NCI-H1105 (cell line): ENCODE data around the gene PRR5L.

Experiments
- DNase-seq: peaks from one replicate; lab custom pipeline; 2025; lab: John Stamatoyannopoulos, UW

The PRR5L gene

GRCh38 chr11:36376888-36377758, 81.0 kb downstream of the PRR5L start:
- peak; percentile 1 for DNase-seq

GRCh38 chr11:36377759-36378564, 81.9 kb downstream of the PRR5L start:
- DNase-seq, result no peak

DNA sequence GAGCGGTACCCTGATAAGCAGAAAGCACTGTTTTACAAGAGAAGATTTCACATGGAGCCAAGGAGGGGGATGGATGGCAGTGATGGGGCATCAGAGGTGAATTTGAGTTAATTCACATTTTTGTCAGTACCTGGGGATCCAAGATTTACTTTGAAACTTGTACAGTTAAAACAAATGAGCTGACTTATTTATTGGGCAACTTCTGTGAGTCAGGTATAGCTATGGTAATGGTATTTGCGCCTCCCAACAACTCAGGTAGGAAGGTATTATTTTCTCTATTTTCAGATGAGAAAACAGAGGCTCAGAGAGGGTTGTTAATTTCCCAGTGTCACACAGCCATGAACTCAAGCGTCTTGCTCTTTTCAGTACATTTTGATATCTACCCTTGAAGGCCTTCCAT, 83.6 kb downstream of the PRR5L start:
- DNase-seq, result no peak

GRCh38 chr11:36380296-36381014, 84.4 kb downstream of the PRR5L start:
- no peak for DNase-seq

DNA sequence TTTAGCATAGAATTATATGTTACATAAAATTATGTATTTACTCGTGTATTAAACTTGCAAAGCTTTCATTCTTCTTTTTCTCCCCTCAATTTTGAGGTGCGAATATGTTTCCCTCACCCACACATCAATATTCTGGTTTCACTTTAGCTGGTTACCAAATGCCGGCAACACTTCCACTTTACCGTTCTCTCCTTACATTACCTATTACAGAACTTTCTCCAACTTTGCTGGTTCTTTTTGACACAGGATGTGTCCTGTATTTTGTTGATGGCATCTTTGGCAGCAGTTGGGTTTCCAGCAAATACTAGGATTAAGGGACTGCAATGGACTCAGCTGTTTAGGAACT, 84.9 kb downstream of the PRR5L start:
- no peak for DNase-seq

DNA sequence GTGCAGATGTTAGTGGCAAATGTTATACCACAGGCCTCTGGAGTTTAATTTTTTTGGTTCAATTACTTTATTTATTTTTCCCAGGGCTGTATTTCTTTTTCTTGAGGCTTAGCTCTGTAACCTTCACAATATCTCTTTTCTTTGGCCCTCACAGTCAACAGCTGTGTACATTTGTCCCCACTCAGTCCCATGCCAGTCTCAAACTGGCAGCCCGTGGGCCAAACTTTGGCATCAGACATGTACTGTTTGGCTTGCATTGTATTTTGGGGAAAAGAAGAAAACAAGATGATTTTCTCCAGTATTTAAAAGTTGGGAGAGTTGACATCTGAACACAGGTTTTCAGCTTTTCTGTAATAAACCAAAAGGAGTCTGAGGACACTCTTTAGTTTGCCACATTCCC, 87.1 kb downstream of the PRR5L start:
- DNase-seq, result no peak

DNA sequence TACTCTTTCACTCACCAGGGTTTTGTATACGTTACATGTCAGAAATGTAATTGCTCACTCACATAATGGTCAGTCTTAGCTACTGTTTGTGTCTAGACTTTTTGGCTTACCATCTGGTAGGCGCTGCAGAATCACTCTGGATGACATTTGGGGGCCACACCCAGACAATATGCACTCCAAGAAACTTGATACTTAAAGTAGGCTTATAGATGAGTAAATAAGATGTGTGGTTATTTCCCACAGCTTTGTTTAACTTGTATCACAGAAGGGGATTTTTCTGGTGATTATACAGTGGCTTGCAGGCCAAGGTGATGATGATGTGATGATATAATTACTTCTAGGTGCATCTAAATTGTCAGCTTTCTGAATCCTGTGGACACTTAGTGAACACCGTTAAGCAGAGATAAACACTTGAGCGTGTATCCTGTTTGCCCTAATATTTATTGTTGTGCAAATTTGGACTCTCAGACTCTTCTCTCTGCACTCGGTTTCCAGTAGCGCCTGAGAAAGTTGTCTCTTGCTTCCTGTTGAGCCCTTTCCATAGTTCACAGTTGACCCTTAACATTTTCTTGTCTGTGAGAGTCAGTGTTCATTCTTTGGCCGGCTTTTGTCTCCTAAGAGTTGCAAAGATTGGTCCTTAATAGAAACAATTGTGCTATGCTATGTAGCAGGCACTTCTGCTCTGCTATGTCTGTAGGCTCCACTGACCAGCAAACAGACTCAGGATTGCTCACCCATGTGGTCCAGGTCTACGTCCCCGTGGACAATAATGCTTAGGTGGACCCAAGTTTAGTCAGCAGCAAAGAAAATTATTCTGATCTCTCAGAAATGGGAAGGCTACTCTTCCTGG, 89.3 kb downstream of the PRR5L start:
- DNase-seq, result no peak

GRCh38 chr11:36386411-36386810, 90.3 kb downstream of the PRR5L start:
- no peak for DNase-seq

GRCh38 chr11:36388071-36388470, 92.0 kb downstream of the PRR5L start:
- DNase-seq, result no peak

DNA sequence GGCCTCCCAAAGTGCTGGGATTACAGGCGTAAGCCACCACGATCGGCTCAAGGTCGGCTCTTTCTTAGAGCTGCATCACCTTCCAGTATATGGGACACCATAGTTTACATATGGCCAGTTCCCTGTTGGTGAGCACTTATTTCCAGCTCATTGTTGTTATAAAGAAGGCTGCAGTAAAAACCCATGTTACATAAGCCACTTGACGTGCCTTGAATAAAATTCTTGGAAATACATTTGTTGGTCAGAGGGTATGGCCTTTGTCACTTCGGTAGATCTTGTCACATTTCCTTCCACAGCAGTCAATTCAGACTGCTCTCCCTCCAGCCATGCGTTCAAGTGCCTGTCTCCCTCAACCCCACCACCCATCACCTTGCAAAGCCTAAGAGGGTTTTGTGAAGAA, 92.9 kb downstream of the PRR5L start:
- no peak for DNase-seq

DNA sequence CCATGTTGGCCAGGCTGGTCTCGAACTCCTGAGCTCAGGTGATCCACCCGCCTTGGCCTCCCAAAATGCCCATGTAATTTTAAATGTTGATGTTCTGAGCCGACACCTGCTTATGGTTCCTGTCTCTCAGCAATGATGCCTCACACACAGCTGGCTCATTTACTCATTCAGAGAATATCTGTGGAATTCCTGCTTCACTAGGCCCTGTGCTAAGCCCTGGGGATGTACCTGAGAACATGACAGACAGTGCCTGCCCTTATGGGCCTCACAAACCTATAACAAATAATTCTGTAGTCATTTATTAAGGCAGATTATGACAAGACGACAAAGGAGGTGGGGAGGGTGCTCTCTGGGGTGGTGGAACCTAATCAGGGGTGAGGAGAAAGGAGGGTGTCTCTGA, 93.7 kb downstream of the PRR5L start:
- DNase-seq, result no peak

GRCh38 chr11:36390963-36391471, 94.9 kb downstream of the PRR5L start:
- no peak for DNase-seq

- DNase-seq, result no peak
These were observed 96.1 kb downstream of the PRR5L start for GRCh38 chr11:36392196-36392595.

- DNase-seq, result no peak
These were observed 98.0 kb downstream of the PRR5L start for GRCh38 chr11:36394056-36394455.

GRCh38 chr11:36394926-36395325, 98.8 kb downstream of the PRR5L start:
- DNase-seq, result no peak

DNA sequence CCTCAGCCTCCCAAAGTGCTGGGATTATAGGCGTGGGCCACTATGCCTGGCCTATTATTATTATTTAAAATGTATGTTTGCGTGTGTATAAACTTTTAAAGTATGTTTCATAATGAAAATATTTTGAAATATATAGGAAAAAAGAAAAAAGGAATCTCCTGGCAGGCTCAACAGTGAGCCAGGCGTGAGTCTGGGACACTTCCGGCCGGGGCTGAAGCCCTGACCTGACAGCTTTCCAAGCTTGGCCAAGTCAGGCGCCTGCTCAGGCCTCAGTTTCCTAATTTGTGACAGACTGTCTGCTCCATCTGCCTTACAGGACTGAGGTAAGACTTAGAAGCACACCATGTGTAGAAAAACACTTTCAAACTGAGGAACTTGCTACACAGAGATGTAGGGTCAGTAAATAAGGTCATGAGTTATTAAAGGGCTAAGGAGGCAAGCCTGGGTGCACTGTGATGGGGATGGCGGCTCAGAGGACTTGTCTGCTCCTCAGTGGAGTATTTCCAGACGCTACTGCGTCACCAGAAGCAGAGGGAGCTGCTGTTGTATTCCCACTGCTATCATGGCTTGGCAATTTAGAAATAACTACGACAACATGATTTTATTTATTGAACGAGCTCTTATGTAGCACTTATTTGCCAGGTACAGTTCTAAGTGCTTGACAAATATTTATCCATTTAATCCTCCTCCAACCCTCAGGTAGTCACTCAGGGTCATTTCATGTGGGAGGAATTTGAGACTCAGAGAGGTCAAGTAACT, 100.1 kb downstream of the PRR5L start:
- DNase-seq, result no peak

- DNase-seq, result no peak
These were observed 102.3 kb downstream of the PRR5L start for GRCh38 chr11:36398231-36398953.

DNA sequence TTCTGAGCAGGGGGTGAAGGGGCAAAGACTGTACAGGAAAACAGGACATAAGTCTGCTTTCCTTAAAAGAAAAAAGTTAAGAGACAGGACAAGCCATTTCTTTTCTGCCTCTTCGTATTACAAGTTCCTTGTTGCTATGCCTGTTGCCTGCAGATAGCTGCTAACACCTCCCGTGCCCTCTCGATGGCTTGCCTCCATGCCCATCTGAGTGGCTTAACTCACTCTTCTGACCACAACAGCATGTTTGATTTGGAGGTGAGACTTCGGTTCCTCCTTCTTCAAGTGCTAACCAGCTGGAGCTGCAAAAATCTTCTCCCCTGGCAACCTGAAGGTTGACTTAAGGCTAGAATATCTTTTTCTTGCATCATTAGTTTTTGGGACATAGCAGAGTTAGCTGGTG, 103.1 kb downstream of the PRR5L start:
- no peak for DNase-seq

GRCh38 chr11:36399745-36400144, 103.7 kb downstream of the PRR5L start:
- no peak for DNase-seq
